HFF-Myc (cell line): Measurements from ENCODE around the gene RPIA.

ENCODE experiments used
- DNase-seq: peaks from one replicate; pipeline ENCODE4 v3.0.0-alpha.2; 2011; ENCODE audit warnings: low read depth; ENCODE audit errors: extremely low read depth
- H3K4me3 ChIP-seq: replicated peaks from 2 replicates; pipeline ENCODE4 v1.5.1; 2011; ENCODE audit warnings: low read depth, mild to moderate bottlenecking, control low read depth, low read length
- CTCF ChIP-seq: IDR thresholded peaks from 2 replicates; pipeline ENCODE4 v1.5.1; 2012; ENCODE audit warnings: mild to moderate bottlenecking, low read depth, low read length, control low read depth; ENCODE audit errors: missing control alignments

RPIA gene

GRCh38 chr2:88684519-88684918 lies 7.0 kb upstream of the RPIA start:
- no peak for TF ChIP-seq CTCF
- no peak for DNase-seq
- H3K4me3 ChIP-seq = no peak overlapping the region

GRCh38 chr2:88686320-88686719 lies 5.2 kb upstream of the RPIA start:
- no peak for TF ChIP-seq CTCF
- DNase-seq = no peak
- no peak overlapping the region for H3K4me3 ChIP-seq

GRCh38 chr2:88687384-88687783 lies 4.1 kb upstream of the RPIA start:
- no peak overlapping the region for H3K4me3 ChIP-seq
- TF ChIP-seq CTCF = no peak
- no peak for DNase-seq

- DNase-seq = no peak
- H3K4me3 ChIP-seq = peak overlapping the region; percentile 77
- TF ChIP-seq CTCF = no peak
Observed at GRCh38 chr2:88690591-88691338, 708 bp upstream of the RPIA start.

GRCh38 chr2:88692187-88692586 lies 714 bp downstream of the RPIA start:
- TF ChIP-seq CTCF = no peak
- no peak for DNase-seq
- peak overlapping the region; percentile 77 for H3K4me3 ChIP-seq

- no peak for DNase-seq
- no peak overlapping the region for H3K4me3 ChIP-seq
- no peak for TF ChIP-seq CTCF
Observed at GRCh38 chr2:88693911-88694414, 2.5 kb downstream of the RPIA start.
